GM21529 (cell line): ENCODE results near the gene TBC1D22A.

Source experiments
- ATAC-seq: cut with Tn5 transposase; IDR thresholded peaks from one replicate; pipeline ENCODE4 v1.9.1; 2021; ENCODE audit not compliant: unreplicated experiment

The TBC1D22A gene

GRCh38 chr22:47021371-47022074 lies 259.1 kb downstream of the TBC1D22A start:
- no peak for ATAC-seq

GRCh38 chr22:47022075-47022473 lies 259.6 kb downstream of the TBC1D22A start:
- ATAC-seq, result no peak

GRCh38 chr22:47022475-47022874 lies 260.0 kb downstream of the TBC1D22A start:
- ATAC-seq, result no peak

- ATAC-seq, result no peak
Measured at GRCh38 chr22:47023871-47024270, 261.4 kb downstream of the TBC1D22A start.

- no peak for ATAC-seq
Measured at GRCh38 chr22:47027766-47028165, 265.3 kb downstream of the TBC1D22A start.

GRCh38 chr22:47029244-47030074 lies 267.0 kb downstream of the TBC1D22A start:
- ATAC-seq, result no peak

- ATAC-seq, result no peak
Measured at GRCh38 chr22:47030143-47030661, 267.8 kb downstream of the TBC1D22A start.

GRCh38 chr22:47030881-47031627 lies 268.6 kb downstream of the TBC1D22A start:
- ATAC-seq, result no peak

- ATAC-seq, result no peak
Measured at GRCh38 chr22:47031628-47031915, 269.1 kb downstream of the TBC1D22A start.

GRCh38 chr22:47032091-47032943 lies 269.9 kb downstream of the TBC1D22A start:
- ATAC-seq, result no peak

GRCh38 chr22:47032956-47033647 lies 270.7 kb downstream of the TBC1D22A start:
- ATAC-seq, result no peak

- ATAC-seq, result no peak
Measured at GRCh38 chr22:47033648-47034000, 271.2 kb downstream of the TBC1D22A start.

GRCh38 chr22:47034076-47034808 lies 271.8 kb downstream of the TBC1D22A start:
- ATAC-seq, result no peak

- ATAC-seq, result no peak
Measured at GRCh38 chr22:47034905-47035419, 272.5 kb downstream of the TBC1D22A start.

- ATAC-seq, result no peak
Measured at GRCh38 chr22:47035425-47035881, 273.0 kb downstream of the TBC1D22A start.

- ATAC-seq, result no peak
Measured at GRCh38 chr22:47036352-47036751, 273.9 kb downstream of the TBC1D22A start.

- ATAC-seq, result no peak
Measured at GRCh38 chr22:47036936-47037485, 274.6 kb downstream of the TBC1D22A start.

- no peak for ATAC-seq
Measured at GRCh38 chr22:47038206-47038835, 275.9 kb downstream of the TBC1D22A start.
